Colon (tissue), 2 donors: ENCODE data around the gene ZMYND11.

Experiments used
- FAIRE-seq: peaks from 2 replicates; lab custom pipeline; 2012; peaks lifted over from hg19 to GRCh38; lab: Jason Lieb, UNC
- donor health status: control.
- donor health status: control.

ZMYND11 gene

DNA sequence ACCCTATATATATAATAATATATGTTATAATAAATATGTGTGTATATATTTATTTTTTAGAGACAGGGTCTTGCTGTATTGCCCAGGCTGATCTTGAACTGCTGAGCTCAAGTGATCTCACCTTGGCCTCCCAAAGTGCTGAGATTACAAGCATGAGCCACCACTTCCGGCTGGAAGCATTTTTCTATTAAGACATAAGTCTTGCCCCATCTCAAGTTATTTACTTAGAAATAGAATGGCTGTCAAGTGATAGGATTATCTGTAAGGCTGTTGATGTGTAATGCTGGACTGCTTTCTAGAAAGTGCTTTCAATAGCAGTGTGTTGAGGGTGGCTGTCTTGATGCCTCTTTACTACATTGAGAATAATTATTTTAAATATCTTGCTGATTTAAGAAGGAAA is 65.2 kb downstream of the ZMYND11 start:
- no peak for FAIRE-seq

DNA sequence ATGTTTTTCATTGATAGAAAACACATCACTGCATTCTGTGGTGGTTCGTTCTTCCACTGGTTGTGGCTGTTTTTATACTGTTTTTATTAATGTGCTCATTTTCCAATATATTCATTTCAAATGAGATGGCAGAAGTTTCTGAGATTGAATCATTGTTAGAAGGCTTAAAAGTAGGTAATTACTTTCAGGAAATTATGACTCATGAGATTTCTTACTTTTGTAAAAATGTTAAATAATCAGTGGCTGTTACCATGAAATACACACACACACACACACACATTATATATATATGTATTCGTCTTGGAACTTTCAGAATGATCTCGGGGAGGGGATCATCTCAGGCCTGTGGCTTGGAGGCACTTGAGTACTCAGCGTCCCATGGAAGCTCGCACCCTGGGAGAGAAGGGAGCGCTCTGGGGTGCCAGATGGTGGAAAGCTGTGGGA is 66.1 kb downstream of the ZMYND11 start:
- FAIRE-seq, result no peak

DNA sequence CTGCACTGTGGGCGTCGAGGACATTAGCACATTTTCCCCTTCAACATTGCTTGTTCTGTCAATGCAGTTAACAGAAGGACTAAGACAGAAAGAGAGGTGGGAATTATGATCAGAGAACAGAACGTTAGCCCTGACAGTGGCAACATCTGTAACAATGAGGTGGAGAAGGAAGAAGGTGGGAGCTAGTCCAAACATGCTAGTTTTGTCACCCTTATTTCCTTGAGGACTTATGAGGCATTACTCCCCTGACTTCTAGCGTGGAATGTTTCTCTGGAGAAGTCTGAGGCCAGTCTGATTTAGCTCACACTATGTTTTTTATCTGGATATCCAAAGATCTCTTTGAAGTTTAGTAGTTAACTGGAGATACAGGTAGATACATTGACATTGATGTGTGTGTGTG is 73.4 kb downstream of the ZMYND11 start:
- no peak for FAIRE-seq

DNA sequence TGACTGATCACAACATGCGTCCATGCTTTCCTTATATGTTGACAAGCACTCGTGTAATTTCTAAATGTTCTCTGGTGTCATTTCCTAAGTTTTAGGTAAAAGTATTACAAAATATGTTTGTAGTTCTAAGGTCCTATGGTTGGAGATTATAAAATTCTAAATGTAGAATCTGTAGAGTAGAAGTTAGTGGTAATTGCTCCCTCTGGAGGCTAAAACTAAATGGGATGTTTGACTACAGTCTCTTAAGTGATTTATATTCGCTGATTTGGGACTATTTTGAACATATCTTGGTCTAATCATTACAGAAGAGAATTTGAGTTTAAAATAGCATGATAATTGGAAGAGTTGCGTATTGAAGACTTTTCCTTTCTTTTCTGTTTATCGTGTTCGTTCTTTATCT is 74.1 kb downstream of the ZMYND11 start:
- FAIRE-seq, result no peak

DNA sequence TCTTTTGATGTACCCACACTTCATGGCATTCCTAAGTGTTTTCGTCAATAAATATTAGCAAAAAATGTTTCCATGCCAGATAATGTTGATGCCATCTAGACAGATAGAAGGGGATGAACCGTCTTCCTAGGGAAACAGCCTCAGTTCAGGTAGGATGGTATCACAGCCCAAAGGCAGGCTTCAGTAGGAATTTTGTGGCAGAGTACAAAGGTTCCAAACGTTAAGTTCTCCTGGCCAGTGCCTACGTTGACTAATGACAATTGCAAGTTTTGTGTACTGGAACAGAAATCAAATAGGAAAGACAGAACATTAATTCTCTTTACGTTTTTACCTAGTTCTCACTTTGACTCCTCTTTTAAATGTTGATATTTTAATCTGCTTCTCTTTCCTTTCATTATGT is 75.0 kb downstream of the ZMYND11 start:
- no peak for FAIRE-seq

DNA sequence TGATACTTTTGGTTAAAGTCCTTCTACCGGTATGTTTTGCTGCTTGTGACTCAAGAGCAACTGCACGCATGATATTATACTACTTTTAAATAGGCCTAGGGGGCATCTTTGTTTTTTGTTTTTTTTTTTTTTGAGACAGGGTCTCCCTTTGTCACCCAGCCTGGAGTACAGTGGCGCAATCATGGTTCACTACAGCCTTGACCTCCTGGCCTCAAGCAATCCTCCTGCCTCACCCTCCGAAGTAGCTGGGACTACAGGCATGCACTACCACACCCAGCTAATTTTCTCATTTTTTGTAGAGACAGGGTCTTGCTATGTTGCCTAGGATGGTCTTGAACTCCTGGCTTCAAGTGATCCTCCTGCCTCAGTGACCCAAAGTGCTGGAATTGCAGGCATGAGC is 80.2 kb downstream of the ZMYND11 start:
- no peak for FAIRE-seq

DNA sequence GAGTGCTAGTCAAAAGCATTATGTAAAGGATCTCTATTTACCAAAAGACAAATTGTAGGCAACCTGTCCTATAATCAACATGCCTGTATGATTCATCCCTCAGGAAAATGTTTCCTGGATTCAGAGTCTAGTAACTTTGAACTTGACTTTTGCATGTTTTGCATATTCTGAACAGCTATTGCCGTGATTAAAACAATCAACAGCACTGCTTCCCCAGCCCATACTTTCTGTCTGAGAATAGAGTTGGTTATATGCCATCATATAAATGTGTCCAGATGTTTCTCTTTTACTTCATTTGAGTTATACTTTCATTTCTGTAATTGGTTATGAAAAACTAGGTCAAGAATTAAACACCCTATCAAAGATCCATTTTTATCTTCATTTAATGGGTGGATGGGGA is 83.5 kb downstream of the ZMYND11 start:
- FAIRE-seq, result no peak

DNA sequence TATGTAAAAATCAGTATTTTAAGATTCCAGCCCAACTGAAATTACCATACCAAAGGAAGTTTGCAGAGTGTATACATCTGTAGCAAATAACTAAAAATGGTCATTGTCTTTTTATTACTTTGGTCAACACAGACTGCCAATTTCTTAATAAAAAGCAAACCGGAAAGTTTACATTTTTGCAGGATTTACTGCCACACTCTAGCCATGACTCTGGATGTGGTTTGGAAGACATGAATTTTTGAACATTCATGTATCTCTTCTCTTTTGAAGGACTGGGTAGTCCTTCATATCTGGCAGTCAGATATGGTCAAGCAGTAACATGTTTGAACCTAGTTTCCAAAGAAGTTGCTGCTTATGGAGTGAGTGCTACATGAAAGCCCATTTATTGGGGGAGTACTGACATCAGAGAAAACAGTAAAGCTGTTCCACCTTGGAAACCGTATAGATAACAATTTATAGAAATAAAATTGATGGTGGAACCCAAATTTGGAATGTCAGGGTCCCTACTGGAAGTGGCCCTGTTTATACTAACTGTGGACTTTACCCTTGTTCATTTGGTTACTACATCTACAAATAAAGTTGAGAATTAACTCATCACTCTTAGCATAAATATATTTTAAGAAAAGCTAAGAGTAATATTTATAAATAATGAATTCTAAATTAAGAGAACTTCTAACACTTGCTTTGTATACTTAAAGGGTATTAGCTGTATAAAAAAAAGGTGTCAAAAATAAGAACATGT is 84.6 kb downstream of the ZMYND11 start:
- no peak for FAIRE-seq

DNA sequence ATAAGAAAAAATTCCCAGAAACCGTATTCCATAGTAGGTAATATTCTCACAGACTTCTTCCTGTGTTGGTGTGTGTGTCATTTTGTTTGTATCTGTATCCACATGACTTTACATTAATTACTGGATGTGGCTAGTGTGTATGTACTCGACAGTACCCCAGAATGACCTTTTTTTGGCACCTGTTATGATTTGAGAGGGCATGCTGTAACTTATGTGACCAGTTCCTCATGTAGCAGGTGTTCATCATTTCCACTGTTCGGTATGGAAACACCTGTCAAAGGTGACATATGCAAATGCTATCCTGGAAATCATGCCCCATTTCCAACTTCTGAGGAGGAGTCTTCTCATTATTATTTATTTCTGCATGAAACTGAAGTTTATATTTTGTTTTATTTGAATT is 89.3 kb downstream of the ZMYND11 start:
- no peak for FAIRE-seq

DNA sequence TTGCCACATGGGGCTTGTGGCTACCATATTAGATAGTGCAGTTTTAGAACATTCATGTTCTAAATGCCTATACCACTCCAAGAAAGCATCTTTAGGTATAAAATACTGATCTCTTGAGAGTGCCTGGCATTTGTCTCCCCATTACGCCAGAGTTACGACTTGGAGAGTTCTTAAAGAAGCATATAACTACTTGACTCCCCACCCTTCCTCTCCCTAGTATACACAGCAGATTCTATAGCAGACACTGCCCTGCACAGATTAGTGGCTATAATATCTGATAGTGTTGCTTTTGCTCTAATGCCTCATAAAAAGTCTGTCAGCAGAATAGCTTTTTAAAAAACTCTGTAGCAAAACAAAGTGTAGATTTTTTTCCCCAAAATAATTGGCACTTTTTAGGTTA is 90.8 kb downstream of the ZMYND11 start:
- FAIRE-seq, result no peak

DNA sequence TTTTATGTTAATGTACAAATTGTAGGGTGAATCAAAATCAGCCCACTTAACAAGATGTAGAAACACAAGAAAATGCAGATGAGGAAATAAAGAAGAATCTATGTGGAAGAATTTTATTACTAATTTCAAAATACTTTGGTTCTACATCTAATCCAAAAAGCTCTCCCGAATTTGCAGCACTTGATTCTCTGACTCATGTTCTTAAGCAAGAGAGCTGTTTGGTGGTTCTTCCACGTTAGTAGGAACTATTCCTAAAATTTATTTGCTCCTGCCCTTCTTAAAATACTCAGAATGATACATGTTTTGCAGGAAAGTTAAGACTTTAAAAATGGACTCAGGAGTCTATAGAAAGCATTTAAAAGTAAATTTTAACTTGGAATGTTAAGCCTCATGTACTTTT is 91.8 kb downstream of the ZMYND11 start:
- FAIRE-seq, result no peak

DNA sequence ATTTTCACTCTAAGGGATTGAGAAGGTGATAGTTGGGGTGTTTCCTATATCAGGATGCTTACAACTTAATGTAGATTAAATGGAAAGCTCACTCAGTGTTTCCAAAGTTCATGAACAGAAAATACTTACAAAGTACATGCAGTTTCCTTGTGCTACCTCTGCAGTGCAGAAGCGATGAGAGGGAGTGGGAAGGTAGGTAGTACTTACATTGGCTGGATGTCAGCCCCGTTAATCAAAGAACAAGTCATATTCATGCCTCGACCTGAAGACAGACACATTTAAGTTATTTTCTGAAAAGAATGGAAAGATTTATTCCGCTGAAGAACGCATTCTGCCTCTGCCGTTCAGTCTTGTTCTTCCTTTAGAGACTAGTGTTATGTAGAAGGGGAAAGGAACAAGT is 93.1 kb downstream of the ZMYND11 start:
- FAIRE-seq, result no peak

DNA sequence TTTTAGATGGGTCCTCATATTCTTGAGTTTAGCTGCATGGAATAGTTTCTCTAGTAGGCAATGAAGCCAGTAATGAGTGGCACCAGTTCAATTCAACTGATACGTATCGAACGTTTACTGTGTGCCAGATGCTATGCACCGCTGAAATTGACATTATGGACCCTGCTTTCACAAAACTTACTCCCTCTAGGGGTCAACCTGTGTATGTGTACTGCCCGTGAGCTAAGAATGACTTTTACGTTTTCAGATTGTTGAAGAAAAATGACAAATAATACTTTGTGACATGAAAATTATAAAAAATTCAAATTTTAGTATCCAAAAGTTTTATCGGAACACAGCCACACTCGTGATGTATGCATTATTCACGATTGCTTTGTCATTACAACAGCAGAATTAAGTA is 95.5 kb downstream of the ZMYND11 start:
- FAIRE-seq, result no peak

DNA sequence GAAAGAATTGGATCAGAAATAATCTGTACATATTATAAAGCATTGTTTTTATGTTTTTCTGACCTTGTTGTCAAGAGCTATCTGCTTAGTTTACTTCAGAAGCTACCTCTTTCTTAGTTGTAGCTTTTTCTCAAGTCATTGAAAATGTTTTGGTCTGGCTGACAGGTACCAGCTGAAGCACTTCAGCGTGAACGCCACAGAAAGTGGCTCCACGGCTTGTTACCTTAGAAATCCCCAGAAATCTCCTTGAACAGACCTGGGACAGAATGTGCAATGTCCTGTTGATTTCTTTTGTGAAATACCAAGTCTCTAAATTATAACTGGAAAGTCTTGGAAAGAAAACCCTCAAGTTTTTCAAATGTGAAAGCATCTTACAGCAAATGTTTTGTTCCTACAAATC is 96.8 kb downstream of the ZMYND11 start:
- FAIRE-seq, result no peak

DNA sequence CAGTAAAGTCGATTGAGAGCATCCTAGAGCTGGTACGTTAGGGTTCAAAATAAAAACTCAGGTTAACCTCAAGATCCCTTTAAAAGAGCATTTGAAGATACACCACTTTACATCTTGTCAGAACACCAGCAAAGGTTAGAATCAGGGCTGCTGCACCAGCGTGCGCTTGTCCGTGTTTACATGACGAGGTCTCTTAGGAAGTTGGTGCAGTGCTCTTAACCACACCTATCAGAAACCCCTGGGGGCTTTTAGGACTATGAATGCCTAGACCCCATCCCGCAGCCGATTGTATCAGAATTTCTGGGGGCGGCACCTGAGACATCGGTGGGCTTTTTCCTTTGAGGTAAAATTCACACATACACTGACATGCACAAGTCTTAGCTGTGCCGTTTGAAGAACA is 97.6 kb downstream of the ZMYND11 start:
- no peak for FAIRE-seq

DNA sequence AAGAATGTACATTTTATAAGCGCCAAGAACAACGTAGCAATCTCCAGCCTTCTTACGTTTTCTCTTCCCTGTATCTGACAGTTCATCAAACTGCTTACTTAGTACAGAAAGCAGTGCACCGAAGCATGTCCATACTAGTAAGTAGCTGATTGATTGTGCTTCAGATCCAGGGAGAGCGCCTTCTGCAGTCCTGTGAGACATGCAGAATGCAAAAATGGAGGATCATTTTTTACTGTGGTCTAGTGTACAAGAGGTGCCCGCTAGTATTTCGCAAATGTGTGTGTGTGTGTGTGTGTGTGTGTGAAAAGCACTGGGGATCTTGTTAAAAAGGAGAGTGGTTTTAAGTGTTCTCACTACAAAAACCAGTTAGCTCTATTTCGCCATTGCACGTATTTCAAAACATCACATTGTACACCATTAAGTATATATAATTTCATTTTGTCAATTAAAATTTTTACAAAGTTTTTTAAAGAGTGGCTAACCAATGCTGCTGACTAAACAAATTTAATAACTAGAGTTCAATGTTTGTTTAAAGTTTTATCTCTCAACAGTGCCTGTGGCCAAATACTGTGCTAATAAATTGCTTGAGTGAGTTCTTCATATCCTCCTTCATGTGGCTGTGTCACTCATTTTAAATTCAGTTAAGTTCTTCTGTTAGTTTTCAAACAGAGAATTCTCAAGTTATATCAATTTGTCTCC is 99.6 kb downstream of the ZMYND11 start:
- FAIRE-seq, result no peak

DNA sequence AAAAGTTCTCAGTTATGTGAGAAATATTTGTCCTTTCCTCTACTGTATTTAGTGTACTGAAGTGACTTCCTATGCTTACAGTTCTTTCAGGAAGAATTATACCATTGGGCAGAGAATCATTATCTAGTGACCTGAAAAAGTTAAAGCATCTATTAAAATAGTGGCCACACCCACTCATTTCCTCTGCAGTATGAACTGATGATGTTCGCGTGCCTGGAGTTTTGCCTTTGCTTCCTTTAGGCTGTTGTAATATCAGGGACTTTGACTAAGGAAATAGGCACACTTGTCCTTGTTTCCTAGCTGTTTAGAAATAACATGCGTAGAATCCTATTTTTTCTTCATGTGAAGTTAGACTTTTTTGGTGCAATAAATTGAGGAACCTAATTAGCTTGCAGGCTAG is 100.7 kb downstream of the ZMYND11 start:
- no peak for FAIRE-seq

DNA sequence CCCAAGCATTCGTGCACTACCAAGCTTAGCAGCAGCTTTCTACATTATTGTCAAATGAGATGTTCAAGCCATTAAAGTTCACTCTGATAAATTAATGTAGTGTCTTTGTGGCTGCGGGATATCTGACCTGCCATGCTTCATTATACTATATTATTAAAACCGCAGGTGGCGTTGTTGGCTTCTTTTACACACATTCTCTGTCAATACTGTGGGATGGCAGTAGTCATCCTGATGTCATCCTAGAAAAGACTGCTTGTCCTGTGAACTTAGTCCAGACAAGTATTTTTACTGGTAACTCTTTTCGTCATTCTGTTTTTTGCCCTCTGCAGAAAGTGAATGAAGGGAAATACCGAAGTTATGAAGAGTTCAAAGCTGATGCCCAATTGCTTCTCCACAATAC is 103.9 kb downstream of the ZMYND11 start:
- no peak for FAIRE-seq

DNA sequence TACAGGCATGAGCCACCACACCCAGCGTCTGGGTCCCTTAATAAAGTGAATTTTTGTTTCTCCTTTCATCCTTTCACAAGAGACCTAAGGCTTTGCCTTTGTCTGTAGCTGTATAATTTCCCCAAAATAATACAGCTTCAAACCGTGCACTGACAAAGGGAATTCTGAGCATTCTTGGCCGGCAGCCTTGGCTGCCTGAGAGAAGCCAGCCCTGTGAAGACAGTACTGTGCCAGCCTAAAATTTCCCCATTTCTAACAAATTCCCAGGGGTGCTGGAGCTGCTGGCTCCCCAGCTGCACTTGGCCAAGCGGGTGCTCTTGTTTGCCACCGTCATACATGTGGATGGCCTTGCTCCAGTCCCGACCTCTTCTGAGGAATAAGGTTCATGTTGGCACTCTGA is 106.2 kb downstream of the ZMYND11 start:
- no peak for FAIRE-seq

DNA sequence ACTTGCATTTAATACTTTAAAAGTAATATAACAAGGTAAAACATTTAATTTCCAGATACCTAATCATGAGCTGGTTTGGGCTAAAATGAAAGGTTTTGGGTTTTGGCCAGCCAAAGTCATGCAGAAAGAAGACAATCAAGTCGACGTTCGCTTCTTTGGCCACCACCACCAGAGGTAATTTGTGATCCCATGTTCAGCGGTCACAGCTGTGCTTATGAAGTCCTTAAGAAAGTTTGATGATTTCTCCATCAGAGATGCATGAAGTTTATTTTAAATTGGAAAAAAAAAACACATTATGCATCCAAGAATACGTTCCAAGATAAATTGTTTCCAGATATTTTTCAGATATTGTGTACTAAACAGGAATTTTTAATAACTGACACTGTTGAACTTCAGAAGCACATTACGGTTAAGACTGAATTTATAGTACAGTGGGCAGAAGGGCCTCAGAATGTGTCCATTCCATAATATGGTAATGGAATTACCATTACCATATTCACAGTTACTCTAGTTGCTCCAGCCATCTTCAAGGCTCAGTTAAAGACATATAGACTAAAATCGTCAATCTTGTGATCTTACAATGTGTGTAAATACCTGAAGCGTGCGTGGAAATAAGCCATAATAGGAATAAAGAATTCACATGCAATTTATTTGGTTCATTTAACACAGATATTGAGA is 106.8 kb downstream of the ZMYND11 start:
- no peak for FAIRE-seq

DNA sequence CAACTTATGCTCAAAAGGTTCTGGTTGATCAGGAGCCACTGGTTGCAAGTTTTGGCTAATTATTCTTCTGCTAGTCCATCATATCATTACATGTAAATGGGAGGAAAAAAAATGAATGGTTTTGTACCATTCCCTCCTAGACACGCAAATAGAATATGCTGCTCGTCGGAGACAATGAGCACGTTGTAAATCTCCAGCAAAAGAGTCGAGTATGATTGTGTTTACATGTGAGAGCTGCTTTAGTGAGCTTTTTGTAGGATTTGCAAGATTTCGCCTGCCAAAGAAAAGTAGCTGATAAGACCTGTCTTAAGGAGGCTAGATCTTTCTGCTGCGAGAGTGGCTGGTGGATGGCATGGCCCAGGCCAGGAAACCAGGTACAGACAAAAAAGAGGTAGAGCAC is 109.0 kb downstream of the ZMYND11 start:
- FAIRE-seq, result no peak

DNA sequence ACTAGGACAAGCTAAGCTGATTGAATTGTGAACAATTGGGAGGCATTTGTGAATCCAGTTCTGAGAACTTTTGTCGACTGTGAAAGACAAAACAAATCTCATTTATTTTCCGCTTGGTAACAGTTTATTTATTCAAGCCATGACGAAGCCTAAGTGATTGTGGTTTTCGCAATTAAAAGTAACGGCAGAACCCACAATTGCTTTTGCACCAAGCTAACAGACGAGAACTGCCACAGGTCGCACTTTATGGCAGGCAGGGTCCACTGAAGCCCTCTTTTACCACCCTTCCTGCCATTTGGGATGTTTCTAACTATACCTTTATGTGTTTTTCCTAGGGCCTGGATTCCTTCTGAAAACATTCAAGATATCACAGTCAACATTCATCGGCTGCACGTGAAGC is 111.2 kb downstream of the ZMYND11 start:
- no peak for FAIRE-seq

DNA sequence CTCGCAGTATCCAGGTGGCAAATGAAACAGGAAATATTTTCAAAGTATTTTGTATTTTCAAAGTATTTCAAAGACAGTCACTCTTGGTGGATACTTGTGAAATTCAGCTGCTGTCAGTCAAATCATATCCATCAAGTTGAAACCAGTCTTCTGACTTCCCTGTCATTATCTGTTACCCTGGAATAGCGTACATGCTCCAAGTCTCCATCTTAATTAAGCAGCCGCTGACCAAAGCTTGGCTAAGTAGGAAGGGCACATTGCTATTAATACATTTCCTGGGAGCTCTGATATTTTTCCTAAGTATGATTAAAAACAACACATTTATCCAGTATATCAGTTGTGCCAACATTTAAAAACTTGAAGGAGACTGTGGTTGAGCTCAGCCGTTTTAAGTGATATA is 112.2 kb downstream of the ZMYND11 start:
- FAIRE-seq, result no peak

DNA sequence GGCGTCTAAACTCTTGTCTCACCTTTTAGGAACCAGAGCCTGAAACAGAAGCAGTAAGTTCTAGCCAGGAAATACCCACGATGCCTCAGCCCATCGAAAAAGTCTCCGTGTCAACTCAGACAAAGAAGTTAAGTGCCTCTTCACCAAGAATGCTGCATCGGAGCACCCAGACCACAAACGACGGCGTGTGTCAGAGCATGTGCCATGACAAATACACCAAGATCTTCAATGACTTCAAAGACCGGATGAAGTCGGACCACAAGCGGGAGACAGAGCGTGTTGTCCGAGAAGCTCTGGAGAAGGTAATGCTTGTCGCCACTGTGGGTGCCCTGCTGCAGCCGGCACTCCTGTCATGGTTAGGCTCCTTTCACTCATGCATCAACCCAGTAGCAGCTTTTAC is 113.1 kb downstream of the ZMYND11 start:
- FAIRE-seq, result no peak
